Effector memory CD4-positive, alpha-beta T cell (primary cell): ENCODE measurements around the gene SMTNL2.

Source experiments
- DNase-seq, 3 donors: peaks; one replicate each; pipeline ENCODE4 v3.0.0-alpha.2; 2020
- H3K27ac ChIP-seq: 2 replicates; pipeline ENCODE4 v1.7.0; 2013; ENCODE audit warnings: mild to moderate bottlenecking, low read length, moderate library complexity; ENCODE audit not compliant: insufficient read depth, poor library complexity, severe bottlenecking
- H3K27me3 ChIP-seq: replicated peaks from 2 replicates; pipeline ENCODE4 v1.7.0; 2013; ENCODE audit warnings: mild to moderate bottlenecking, low read length; ENCODE audit not compliant: insufficient read depth, control insufficient read depth, poor library complexity, severe bottlenecking
- H3K36me3 ChIP-seq: 2 replicates; pipeline ENCODE4 v1.7.0; 2013; ENCODE audit warnings: mild to moderate bottlenecking, low read length, moderate library complexity; ENCODE audit not compliant: control insufficient read depth, insufficient read depth
- H3K4me1 ChIP-seq: 2 replicates; pipeline ENCODE4 v1.7.0; 2013; ENCODE audit warnings: low read length, mild to moderate bottlenecking; ENCODE audit not compliant: control insufficient read depth, insufficient read depth, poor library complexity, severe bottlenecking
- H3K4me3 ChIP-seq: 2 replicates; pipeline ENCODE4 v1.7.0; 2013; ENCODE audit warnings: low read length, low read depth, mild to moderate bottlenecking; ENCODE audit not compliant: insufficient read depth, poor library complexity, severe bottlenecking
- H3K9me3 ChIP-seq: 2 replicates; pipeline ENCODE4 v1.7.0; 2013; ENCODE audit warnings: mild to moderate bottlenecking, low read length, moderate library complexity; ENCODE audit not compliant: control insufficient read depth

Gene SMTNL2

DNA sequence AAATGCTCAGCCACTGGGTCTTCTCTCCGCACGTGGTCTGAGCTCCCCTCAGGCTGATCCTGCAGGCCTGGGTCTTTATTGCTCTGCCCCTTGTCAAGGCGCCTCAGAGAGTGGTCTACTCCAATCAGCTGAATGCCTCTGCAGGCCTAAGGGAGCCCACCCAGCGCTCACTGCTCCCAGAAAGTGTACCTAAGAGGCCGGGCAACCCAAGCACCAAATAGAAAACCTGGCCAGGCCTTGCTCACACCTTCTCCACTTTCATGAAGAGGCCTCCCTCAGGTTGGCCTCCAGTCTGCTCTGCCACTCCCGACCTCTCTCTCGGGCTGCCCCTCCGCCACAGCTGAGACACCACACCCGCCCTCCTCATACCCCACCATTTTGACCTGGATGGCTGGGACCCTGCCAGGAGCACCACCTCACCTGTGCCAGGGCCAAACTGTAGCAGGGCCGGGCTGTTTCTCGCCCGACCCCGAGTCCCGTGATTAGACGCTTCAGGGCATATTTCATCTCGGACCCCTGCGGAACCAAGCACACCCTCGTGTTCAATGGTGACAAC lies 29.8 kb upstream of the SMTNL2 start:
- H3K9me3 ChIP-seq = no peaks in the 10 kb centered on the region
- H3K4me1 ChIP-seq = peaks cover 15% of the 10 kb centered on the region
- H3K27me3 ChIP-seq = no peaks in the 10 kb centered on the region
- peaks cover 38% of the 10 kb centered on the region for H3K36me3 ChIP-seq
- no peak for DNase-seq
- peak overlapping the region; percentile 93 for H3K4me3 ChIP-seq
- H3K27ac ChIP-seq = peak overlapping the region; percentile 83

DNA sequence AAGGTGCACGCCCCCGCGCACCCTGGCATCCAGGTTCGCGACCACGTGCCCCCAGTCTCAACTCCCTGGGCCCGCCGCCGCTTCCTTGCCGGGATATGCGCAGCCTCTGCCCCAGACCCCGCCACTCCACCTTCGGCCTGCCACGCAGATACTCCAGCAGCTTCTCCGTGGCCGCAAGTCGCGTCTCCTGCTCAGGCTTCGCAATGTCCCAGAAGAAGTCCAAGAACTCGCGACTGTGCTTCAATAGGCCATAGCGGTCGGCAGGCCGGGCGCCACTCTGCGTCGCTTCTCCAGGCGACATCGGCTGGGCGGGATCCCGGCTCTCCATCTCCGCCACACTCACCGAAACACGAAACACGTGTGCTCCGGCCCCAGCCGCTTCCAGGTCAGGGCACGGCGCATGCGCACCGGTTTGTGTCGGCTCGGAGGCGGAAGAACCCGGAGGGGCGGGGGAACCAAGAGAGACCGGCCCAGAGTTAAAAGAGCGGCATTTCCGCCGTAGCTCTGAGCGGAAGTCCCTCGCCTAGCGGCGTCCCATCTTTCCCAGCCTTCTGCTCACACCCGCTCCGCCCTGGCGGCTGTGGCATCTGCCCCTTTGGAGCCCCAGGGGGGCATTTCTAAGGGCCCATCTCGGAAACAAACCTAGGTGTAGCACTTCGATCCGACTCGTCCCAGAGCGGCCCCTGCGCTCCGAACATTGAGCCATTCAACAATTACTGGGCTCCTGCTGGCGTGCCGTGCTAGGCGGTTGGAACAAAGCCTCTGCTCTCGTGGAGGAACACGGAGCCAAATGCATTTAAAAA lies 29.1 kb upstream of the SMTNL2 start, which contains the start of gene MYBBP1A:
Gene MYBBP1A, minus strand, starts transcription at position 388 of the 803 bp plus-strand sequence. Its CDS starts 60 bp downstream, at position 328.
- peak; percentile 93 to 96 (median 95) for DNase-seq
- peaks cover 15% of the 10 kb centered on the region for H3K4me1 ChIP-seq
- H3K36me3 ChIP-seq = peaks cover 31% of the 10 kb centered on the region
- H3K4me3 ChIP-seq = peak within 1 kb of the TSS; percentile 93
- peak within 1 kb of the TSS; percentile 83 for H3K27ac ChIP-seq
- H3K27me3 ChIP-seq = no peaks in the 10 kb centered on the region
- no peaks in the 10 kb centered on the region for H3K9me3 ChIP-seq

DNA sequence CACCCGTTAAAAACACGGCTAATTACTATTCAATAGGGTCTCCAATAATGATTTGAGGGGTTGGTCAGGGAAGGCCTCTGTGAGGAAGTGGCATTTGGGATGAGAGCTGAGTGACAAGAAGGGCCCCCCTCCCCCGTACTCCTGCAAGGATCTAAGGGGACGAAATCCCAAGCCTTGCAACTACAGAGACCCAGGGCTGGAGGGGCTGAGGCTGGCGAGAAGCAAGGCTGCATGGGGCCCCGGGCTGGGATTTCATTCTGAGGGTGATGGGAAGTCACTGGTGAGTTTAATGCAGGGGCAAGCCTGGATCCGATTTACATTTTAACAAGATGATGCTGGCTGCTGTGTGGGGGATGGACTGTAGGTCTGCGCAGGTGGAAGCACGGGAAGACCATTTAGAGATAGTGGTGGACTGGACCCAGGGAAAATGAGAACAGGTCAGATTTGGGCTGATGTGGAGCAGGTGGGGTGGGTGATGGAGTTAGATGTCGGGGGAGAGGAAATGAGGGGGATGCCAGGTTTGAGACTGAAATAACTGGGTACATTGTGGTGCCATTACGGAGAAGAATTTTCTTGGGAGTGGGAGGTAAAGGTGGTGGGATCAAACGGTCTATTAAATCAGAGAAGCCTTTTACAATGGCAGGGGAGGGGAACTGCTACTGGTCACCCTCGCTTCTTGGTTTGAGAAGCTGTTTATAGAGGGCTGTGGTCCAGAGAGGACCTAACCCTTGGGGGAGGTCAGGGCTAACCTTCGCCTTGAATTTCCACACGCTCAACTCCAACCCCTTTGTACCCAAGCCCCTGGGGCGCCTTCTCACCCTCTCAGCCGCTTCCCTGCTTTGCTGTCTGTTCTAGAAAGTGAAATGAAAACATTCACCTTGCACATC lies 28.2 kb upstream of the SMTNL2 start:
- peaks cover 15% of the 10 kb centered on the region for H3K4me1 ChIP-seq
- no peaks in the 10 kb centered on the region for H3K9me3 ChIP-seq
- no peaks in the 10 kb centered on the region for H3K27me3 ChIP-seq
- peaks cover 22% of the 10 kb centered on the region for H3K36me3 ChIP-seq
- H3K27ac ChIP-seq = peak overlapping the region; percentile 83
- DNase-seq = no peak
- peak overlapping the region; percentile 93 for H3K4me3 ChIP-seq

GRCh38 chr17:4556996-4557395 lies 27.3 kb upstream of the SMTNL2 start:
- Histone ChIP-seq H3K27ac (no peak overlapping the region), H3K4me1 (peaks cover 15% of the 10 kb centered on the region), H3K36me3 (peaks cover 15% of the 10 kb centered on the region), H3K4me3 (no peak overlapping the region), H3K27me3 (no peaks in the 10 kb centered on the region), H3K9me3 (no peaks in the 10 kb centered on the region)
- DNase-seq = no peak

DNA sequence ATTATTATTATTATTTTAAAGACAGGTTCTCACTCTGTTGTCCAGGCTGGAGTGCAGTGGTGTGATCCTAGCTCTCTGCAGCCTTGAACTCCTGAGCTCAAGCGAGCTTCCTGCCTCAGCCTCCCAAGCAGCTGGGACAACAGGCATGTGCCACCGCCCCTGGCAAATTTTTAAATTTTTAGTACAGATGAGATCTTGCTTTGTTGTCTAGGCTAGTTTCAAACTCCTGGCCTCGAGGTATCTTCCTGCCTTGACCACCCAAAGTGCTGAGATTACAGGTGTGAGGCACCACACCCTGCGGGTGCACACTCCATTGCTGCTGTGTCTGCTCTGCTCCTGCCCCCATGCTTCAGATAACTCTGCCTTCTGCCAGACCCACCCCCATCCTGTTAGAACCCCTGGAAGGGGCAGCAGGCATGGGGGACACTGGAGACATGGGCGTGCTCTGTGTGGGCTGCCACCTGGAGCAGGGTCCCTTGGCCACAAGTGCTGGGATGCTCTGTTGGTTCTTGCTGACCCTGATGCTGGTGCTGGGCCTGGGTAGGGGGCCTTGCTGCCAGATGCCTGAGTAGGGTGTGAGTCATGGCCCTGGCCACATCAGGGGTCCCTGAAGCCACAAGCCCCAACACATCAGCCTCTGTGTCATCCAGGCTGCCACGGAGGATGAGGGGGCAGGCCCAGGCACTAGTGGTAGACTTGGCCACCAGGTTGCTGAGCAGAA lies 26.5 kb upstream of the SMTNL2 start:
- peaks cover 8% of the 10 kb centered on the region for H3K36me3 ChIP-seq
- DNase-seq = no peak
- no peak overlapping the region for H3K4me3 ChIP-seq
- H3K9me3 ChIP-seq = no peaks in the 10 kb centered on the region
- H3K27me3 ChIP-seq = no peaks in the 10 kb centered on the region
- peaks cover 15% of the 10 kb centered on the region for H3K4me1 ChIP-seq
- no peak overlapping the region for H3K27ac ChIP-seq

GRCh38 chr17:4558347-4558971 lies 25.9 kb upstream of the SMTNL2 start:
- H3K4me1 ChIP-seq = peaks cover 15% of the 10 kb centered on the region
- no peak for DNase-seq
- H3K4me3 ChIP-seq = no peak overlapping the region
- H3K27ac ChIP-seq = no peak overlapping the region
- no peaks in the 10 kb centered on the region for H3K27me3 ChIP-seq
- H3K36me3 ChIP-seq = peaks cover 1% of the 10 kb centered on the region
- H3K9me3 ChIP-seq = no peaks in the 10 kb centered on the region

DNA sequence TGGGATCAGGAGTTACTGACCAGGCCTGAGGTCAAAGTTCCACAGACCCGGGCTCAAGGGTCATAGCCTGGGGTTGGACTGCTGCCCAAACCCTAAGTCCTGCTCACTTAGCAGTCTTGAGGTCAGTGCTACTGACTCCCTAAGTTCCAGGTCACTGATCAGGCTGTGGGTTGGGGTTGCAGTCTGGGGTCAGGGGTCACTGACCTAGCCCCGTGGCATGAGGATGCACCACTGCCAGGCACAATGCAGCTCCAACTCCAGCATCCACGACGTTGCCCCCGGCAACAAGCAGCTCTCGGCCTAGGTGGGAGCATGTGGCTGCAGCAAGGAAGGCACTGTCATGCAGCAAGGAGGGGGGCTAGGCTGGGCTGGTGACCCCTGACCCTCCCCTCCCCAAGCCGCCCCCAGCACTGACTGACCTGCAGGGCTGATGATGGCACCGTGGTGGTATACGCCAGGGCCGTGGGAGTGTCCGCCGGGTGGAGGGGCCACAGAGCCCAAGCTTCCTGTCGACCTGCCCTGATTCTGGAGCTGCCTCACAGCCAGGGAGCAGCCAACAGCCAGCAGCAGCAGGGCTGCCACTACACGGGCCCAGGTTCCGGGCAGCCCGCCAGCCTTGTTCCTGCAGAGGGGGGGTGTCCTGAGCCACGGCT lies 25.1 kb upstream of the SMTNL2 start:
- no peaks in the 10 kb centered on the region for H3K27me3 ChIP-seq
- peaks cover 8% of the 10 kb centered on the region for H3K4me1 ChIP-seq
- H3K9me3 ChIP-seq = no peaks in the 10 kb centered on the region
- H3K36me3 ChIP-seq = no peaks in the 10 kb centered on the region
- no peak overlapping the region for H3K27ac ChIP-seq
- no peak for DNase-seq
- no peak overlapping the region for H3K4me3 ChIP-seq

- H3K27ac ChIP-seq = no peak overlapping the region
- no peaks in the 10 kb centered on the region for H3K27me3 ChIP-seq
- no peak overlapping the region for H3K4me3 ChIP-seq
- DNase-seq = no peak
- no peaks in the 10 kb centered on the region for H3K36me3 ChIP-seq
- peaks cover 5% of the 10 kb centered on the region for H3K4me1 ChIP-seq
- H3K9me3 ChIP-seq = no peaks in the 10 kb centered on the region
Observed at GRCh38 chr17:4559966-4560365, 24.4 kb upstream of the SMTNL2 start.

DNA sequence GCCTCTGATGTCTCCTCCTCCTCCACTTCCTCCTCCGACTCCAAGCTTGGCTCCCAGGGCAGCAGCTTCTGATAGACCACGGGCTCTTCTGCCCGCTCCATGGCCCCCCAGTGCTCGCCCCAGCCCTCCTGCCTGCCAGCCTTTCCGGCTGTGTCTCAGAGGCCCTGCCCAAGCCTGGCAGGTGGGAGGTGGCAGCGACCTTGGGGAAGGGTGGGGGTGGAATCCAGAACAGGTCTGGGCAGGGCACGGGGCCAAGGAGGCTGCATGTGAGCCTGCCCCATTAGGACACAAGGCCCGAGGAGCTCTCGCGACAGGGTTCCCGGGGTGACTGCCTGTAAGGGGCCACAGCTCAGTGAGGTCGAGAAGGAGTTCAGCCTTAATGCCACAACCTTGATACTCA lies 23.9 kb upstream of the SMTNL2 start, which contains the start of gene GGT6:
Gene GGT6, minus strand, starts transcription at position 157 of the 400 bp plus-strand sequence. Its CDS starts 56 bp downstream, at position 101.
- H3K27ac ChIP-seq = no peak within 1 kb of the TSS
- H3K36me3 ChIP-seq = no peaks in the 10 kb centered on the region
- no peaks in the 10 kb centered on the region for H3K9me3 ChIP-seq
- no peak for DNase-seq
- H3K4me1 ChIP-seq = peaks cover 5% of the 10 kb centered on the region
- no peaks in the 10 kb centered on the region for H3K27me3 ChIP-seq
- H3K4me3 ChIP-seq = no peak within 1 kb of the TSS
